Measurements from ENCODE around the gene KRTAP10-3. TPM values are rescaled to one million over a fixed set of nuclear protein-coding genes. Genes with fewer than 3 reads are reported as not detected.
A peak's percentile ranks its signal among the peaks of the same experiment; 100 is the strongest.
"Not testable (repeated sequence)": the region's sequence is repeated elsewhere in the genome, so short reads cannot be mapped to it uniquely, and the experiment has no call there.

The KRTAP10-3 gene
- total RNA-seq, 3 donors from 2014 or later: not detected

- intact Hi-C loops (cut with DNase I; ENCODE audit: low total_unique reads): no loop called here
- H3K4me3 ChIP-seq: no peak overlapping the region
- H3K27ac ChIP-seq: no peak overlapping the region
- no peaks in the 10 kb centered on the region for H3K4me1 ChIP-seq
- no peaks in the 10 kb centered on the region for H3K36me3 ChIP-seq
- TF ChIP-seq POLR2A (IDR thresholded peaks at IDR 0.05) (no peak), POLR2AphosphoS5 (IDR thresholded peaks at IDR 0.05) (no peak), CTCF (IDR thresholded peaks at IDR 0.05) (no peak)
- peaks cover 0 to 19% of the 10 kb centered on the region in 2 donors for H3K27me3 ChIP-seq
- H3K9me3 ChIP-seq: peaks cover 16 to 25% of the 10 kb centered on the region in 2 donors
- peak in 1 of 2 donors; percentile 33 for DNase-seq (ENCODE audit: low spot score in 2 of 2)
These were observed 24.6 kb upstream of the KRTAP10-3 start for GRCh38 chr21:44583089-44583799.

GRCh38 chr21:44582055-44582454 lies 23.5 kb upstream of the KRTAP10-3 start:
- H3K27me3 ChIP-seq: peaks cover 0 to 19% of the 10 kb centered on the region in 2 donors
- intact Hi-C loops (cut with DNase I; ENCODE audit: low total_unique reads): no loop called here
- H3K36me3 ChIP-seq: no peaks in the 10 kb centered on the region
- no peak for DNase-seq (ENCODE audit: low spot score in 2 of 2)
- no peak for TF ChIP-seq POLR2AphosphoS5 (IDR thresholded peaks at IDR 0.05)
- TF ChIP-seq POLR2A (IDR thresholded peaks at IDR 0.05): no peak
- no peak for TF ChIP-seq CTCF (IDR thresholded peaks at IDR 0.05)
- no peaks in the 10 kb centered on the region for H3K4me1 ChIP-seq
- H3K4me3 ChIP-seq: no peak overlapping the region
- H3K27ac ChIP-seq: no peak overlapping the region
- H3K9me3 ChIP-seq: peaks cover 22 to 30% of the 10 kb centered on the region in 2 donors

- Histone ChIP-seq H3K9me3 (peaks cover 29 to 31% of the 10 kb centered on the region in 2 donors), H3K4me3 (no peak overlapping the region), H3K27me3 (peaks cover 0 to 15% of the 10 kb centered on the region in 2 donors), H3K36me3 (no peaks in the 10 kb centered on the region), H3K4me1 (no peaks in the 10 kb centered on the region), H3K27ac (no peak overlapping the region)
- TF ChIP-seq POLR2AphosphoS5 (IDR thresholded peaks at IDR 0.05) (no peak), CTCF (IDR thresholded peaks at IDR 0.05) (no peak), POLR2A (IDR thresholded peaks at IDR 0.05) (no peak)
- intact Hi-C loops (cut with DNase I; ENCODE audit: low total_unique reads): no loop called here
- no peak for DNase-seq (ENCODE audit: low spot score in 2 of 2)
These were observed 22.6 kb upstream of the KRTAP10-3 start for GRCh38 chr21:44581158-44581557.

- H3K4me1 ChIP-seq; H3K27ac ChIP-seq; H3K36me3 ChIP-seq; intact Hi-C loops (cut with DNase I; ENCODE audit: low total_unique reads); H3K4me3 ChIP-seq; H3K27me3 ChIP-seq: not testable (repeated sequence)
- DNase-seq (ENCODE audit: low spot score in 2 of 2): peak in 1 of 2 donors; percentile 22
- H3K9me3 ChIP-seq: peaks cover 25 to 38% of the 10 kb centered on the region in 2 donors
These were observed 21.7 kb upstream of the KRTAP10-3 start, which contains the start of gene KRTAP10-5 for GRCh38 chr21:44580231-44580821. Gene KRTAP10-5 (minus strand): TSS chr21:44580604. CDS start chr21:44580578, 26 bp downstream.

- H3K36me3 ChIP-seq: no peaks in the 10 kb centered on the region
- no peak overlapping the region for H3K27ac ChIP-seq
- peak in 1 of 2 donors; percentile 24 for DNase-seq (ENCODE audit: low spot score in 2 of 2)
- intact Hi-C loops (cut with DNase I; ENCODE audit: low total_unique reads): no loop called here
- H3K4me1 ChIP-seq: no peaks in the 10 kb centered on the region
- TF ChIP-seq POLR2AphosphoS5 (IDR thresholded peaks at IDR 0.05) (no peak), POLR2A (IDR thresholded peaks at IDR 0.05) (no peak), CTCF (IDR thresholded peaks at IDR 0.05) (no peak)
- peaks cover 25 to 38% of the 10 kb centered on the region in 2 donors for H3K9me3 ChIP-seq
- no peak overlapping the region for H3K4me3 ChIP-seq
- H3K27me3 ChIP-seq: peaks cover 0 to 5% of the 10 kb centered on the region in 2 donors
These were observed 21.2 kb upstream of the KRTAP10-3 start for GRCh38 chr21:44579833-44580144.

Measured in breast epithelium (tissue), 4 donors.